Stimulated activated CD4-positive, alpha-beta T cell treated with anti-CD3 and anti-CD28 coated beads, Interleukin-4, amount 100 ng/mL, for 24 hours (primary cell): ENCODE results near the gene PROK1.
"Not testable (repeated sequence)": the region's sequence is repeated elsewhere in the genome, so short reads cannot be mapped to it uniquely, and the experiment has no call there.

Experiments used
- DNase-seq: peaks from one replicate; pipeline ENCODE4 v3.0.0-alpha.2; 2020

PROK1 gene, protein sequence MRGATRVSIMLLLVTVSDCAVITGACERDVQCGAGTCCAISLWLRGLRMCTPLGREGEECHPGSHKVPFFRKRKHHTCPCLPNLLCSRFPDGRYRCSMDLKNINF

DNA sequence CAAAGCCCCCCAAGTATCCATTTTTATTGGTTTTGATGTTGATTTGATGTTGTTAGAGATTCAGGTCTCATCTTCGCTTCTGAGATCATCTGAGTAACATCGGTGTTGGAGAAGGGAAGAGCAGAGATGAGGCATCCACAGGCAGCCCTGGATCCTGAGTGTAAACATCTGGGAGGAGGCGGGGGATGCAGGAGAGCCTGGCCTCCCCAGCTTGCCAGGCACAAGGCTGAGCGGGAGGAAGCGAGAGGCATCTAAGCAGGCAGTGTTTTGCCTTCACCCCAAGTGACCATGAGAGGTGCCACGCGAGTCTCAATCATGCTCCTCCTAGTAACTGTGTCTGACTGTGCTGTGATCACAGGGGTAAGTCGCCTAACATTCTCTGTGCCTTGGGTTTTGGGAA is at the start of gene PROK1:
Gene PROK1, plus strand, starts transcription at position 221 of the 400 bp plus-strand sequence. Its CDS starts 68 bp downstream, at position 289.
- DNase-seq: no peak

DNA sequence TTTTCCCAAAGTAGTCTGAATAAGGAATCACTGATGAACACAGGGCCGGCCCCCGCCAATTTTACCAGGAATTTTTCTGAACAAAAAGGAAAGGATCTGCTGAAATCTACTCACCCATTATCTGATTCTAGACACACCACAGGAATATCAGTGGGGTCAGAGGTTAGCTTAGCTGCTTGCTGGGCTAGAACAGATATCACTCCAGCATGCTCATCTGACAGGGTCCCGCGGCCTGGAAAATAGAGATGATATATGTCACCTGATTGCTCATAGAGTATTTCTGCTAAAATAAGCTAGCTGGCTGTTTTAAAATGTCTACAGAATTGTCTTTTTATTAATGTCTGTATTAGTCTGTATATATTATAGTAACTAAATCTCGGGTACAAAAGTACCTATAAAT is 47.1 kb upstream of the PROK1 start:
- no peak for DNase-seq

DNA sequence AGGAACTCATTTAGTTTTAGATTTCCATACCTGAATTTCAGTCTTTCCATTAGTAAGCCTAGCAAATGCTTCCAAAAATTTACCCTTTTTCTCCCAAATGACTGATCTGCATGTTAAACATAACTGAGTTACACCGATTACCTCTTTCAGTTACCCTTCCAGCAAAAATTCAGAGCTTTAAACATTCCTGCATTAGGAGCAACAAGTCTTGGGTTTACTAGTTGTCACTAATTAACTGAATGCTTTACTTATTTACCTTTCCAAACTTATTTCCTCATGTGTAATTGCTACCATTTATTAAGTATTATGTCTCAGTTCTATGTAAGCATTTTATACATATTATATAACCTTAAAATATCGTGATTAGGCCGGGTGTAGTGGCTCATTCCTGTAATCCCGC is 46.5 kb upstream of the PROK1 start:
- no peak for DNase-seq

- not testable (repeated sequence) for DNase-seq
Observed at GRCh38 chr1:110406407-110406806, 44.5 kb upstream of the PROK1 start.

DNA sequence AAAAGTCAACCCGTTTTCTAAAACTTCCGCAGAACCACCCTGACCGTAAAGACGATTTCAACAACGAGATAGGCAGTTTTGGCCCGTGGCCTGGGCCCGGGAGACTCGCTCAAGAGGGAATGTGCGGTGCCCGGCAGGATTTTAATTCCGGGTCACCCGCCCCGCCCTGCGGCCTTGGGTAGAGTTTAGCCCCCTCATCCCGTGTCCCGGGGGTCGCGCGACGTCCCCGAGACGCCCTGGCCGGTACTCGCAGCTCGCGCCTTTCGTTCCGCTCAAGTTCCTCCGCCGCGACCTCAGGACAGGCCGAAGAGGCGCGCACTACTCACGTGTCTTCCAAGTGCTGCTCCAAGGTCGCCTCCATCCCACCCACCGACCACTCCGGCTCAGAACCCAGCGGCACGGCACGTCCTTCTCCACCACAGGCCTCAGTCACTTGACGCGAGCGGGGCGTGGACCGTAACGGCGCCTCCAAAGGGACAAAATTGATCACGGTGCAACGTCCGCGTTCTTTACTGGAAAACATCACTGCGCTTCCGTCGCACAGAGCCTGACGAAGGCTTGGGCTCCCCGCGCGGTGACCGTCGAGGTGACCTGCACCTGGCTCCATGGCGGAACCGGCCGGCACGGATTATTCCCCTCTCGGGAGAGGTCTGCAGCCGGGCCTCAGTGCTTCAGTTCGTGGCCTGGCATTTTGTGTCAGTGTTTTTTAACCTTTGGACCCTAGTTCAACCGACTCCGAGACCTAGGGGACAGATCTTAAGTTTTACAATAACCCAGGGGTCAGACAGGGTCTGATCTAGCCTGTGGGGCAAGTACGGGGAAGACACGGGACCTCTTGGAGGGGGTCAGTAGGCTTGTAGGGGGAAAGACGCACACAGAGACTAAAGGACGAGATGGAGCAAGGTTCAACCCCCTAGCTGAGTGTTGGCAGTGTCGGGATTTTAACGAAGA is 43.4 kb upstream of the PROK1 start, which contains the start of gene LAMTOR5:
Gene LAMTOR5, minus strand, starts transcription at position 435 of the 951 bp plus-strand sequence. Its CDS starts 74 bp downstream, at position 361.
- peak; percentile 93 for DNase-seq

DNA sequence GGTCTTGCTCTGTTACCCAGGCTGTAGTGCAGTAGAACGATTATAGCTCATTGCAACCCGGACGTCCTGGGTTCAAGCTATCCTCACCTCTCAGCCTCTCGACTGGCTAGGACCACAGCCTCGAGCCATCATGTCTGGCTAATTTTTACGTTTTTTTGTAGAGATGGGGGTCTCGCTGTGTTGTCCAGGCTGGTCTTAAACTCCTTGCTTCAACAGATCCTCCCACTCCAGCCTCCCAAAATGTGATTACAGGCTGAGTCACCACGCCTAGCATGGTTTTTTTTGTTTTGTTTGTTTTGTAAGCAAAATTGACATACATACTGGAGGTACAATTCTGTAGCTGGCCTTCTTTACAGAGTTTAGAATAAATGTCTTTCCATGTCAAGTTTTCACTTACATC is 42.5 kb upstream of the PROK1 start:
- DNase-seq: no peak

- DNase-seq: no peak
Observed at GRCh38 chr1:110409316-110409715, 41.6 kb upstream of the PROK1 start.

DNA sequence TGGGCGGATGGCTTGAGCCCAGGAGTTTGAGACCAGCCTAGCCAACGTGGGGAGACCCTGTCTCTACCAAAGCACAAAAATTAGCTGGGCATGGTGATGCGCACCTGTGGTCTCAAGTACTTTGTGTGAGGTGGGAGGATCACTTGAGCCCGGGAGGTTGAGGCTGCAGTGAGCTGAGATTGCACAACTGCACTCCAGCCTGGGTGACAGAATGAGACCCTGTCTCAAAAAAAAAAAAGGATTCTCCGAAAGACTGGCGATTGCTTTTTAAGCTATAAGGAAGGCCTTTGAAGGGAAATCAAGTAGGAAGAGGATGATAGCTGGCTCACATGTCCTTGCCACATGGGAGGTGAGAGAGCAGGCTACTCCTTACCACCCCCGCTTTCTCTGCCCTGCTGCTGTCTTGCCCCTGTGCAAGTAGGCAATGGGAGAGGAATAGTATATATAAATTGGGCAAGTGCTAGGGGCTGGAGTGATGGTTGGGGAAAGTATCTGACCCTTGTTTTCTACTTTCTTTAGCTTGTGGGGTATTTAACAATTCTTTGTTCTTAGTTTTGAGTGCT is 39.7 kb upstream of the PROK1 start:
- DNase-seq: no peak

GRCh38 chr1:110412576-110412975 is 38.4 kb upstream of the PROK1 start:
- DNase-seq: peak; percentile 68

- DNase-seq: not testable (repeated sequence)
Observed at GRCh38 chr1:110413045-110413444, 37.9 kb upstream of the PROK1 start.

GRCh38 chr1:110418729-110419128 is 32.2 kb upstream of the PROK1 start:
- no peak for DNase-seq

GRCh38 chr1:110420023-110420662 is 30.8 kb upstream of the PROK1 start:
- DNase-seq: no peak

DNA sequence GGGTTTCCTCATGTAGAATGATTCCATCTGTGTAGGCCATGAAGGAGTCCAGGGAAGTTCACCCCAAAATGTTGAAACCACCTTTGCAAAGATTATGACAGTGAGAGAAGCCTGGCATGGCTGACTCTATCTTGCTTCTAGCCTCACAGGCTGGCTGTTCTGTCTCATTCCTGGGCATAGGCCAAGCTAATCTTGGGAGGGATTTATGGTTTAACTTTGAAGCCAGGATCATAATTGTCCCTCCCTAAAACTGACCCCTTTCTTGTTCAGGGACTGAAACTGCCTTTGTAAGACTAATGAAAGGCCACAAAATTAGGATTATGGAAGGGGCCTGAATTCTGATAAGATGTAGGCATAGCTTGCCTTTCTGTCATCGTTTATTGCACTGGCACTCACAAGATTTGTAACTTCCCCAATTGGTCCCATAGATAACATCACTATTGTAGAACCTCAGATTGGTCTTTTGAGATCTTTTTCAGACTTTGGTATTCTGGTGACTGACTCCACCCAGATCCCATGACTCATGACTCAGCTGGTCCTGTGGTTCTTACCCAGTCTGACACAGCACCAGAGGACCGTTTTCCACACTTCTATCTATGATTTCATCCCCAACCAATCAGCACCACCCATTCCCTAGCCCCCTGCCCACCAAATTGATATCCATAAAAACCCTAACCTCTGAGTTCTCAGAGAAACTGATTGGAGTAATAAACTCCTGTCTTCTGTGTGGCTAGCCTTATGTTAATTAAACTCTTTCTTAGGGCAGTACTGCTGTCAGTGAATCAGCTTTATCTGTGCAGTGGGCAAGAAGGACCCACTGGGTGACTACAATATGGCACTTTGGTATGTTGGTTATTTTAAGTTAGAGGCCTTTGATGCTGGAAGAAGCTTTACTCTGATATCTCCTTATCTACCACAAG is 29.8 kb upstream of the PROK1 start:
- DNase-seq: no peak

- no peak for DNase-seq
Observed at GRCh38 chr1:110424699-110425611, 26.0 kb upstream of the PROK1 start.

- no peak for DNase-seq
Observed at GRCh38 chr1:110425612-110426152, 25.3 kb upstream of the PROK1 start.

- no peak for DNase-seq
Observed at GRCh38 chr1:110426854-110427253, 24.1 kb upstream of the PROK1 start.

- no peak for DNase-seq
Observed at GRCh38 chr1:110428946-110429345, 22.0 kb upstream of the PROK1 start.

DNA sequence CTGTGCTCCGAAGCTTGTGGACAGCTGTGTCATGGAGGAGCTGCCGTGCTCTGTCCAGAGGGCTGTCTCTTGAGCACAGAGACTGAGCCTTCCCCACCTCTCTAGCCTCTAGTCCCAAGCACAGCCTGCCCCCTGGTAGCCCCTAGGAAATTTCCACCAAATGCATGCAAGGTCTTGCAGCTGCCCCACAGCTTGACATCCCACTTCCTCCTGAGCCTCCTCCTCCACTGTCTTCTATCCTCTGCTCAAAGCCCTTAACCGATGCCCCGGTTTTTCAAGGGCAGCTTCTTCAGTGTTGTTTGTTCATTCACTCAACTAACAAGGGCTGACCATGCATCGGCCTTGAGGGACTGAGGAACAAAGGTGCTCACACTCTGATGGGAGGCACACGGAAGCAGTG is 20.6 kb upstream of the PROK1 start:
- DNase-seq: no peak

- no peak for DNase-seq
Observed at GRCh38 chr1:110430901-110431300, 20.0 kb upstream of the PROK1 start.

DNA sequence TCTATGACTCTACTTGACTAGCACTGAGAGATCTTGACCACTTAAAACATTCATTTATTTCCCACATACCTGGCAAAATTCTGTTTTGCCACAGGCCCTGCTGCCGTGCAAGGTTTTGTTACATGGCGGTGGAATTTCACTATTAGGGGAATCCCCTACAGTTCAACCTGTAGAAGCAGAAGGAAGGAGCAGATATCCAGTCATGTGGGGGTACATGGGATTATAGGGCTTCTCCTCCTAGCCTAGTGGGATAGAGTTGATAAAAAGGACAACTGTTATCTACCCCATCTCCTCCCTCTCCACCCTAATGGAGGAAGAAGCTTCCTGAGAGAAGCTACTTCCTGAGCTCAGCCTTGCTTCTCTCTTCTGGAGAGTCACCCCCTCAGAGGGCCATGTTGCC is 17.7 kb upstream of the PROK1 start:
- no peak for DNase-seq

GRCh38 chr1:110433803-110434202 is 17.1 kb upstream of the PROK1 start:
- no peak for DNase-seq
